Endothelial cell of umbilical vein (primary cell): ENCODE results near the gene CORO7. TPM values are rescaled to one million over a fixed set of nuclear protein-coding genes. Genes with fewer than 3 reads are reported as not detected.

Experiments used
- BruUV-seq: library from RNA; stranded (reverse); fragments of 400-500 nt; replicated peaks from 2 replicates; lab custom pipeline; 2021; lab: Mats Ljungman, UMichigan
- CTCF ChIA-PET: fragments of 300-600, 350-600 bp; sonication (Branson Sonifier 250); formaldehyde crosslinking; loops from one replicate; lab custom pipeline; 2021; ENCODE audit warnings: antibody characterized with exemption, inconsistent platforms; lab: Charles Lee
- POLR2A ChIA-PET: fragments of 300-600, 350-600 bp; sonication (Branson Sonifier 250); formaldehyde crosslinking; loops from one replicate; lab custom pipeline; 2021; ENCODE audit warnings: antibody characterized with exemption, inconsistent platforms; lab: Charles Lee
- DNase-seq: peaks from one replicate; pipeline ENCODE4 v3.0.0-alpha.2; 2011; ENCODE audit warnings: low read depth, low spot score
- FAIRE-seq: peaks from 2 replicates; lab custom pipeline; 2011; peaks lifted over from hg19 to GRCh38; lab: Jason Lieb, UNC
- H2AFZ ChIP-seq: 2 replicates; pipeline ENCODE4 v1.6.0; 2012; ENCODE audit warnings: low read depth, low read length, control low read depth, inconsistent platforms
- H3K27ac ChIP-seq: 2 replicates; pipeline ENCODE4 v1.5.1; 2011; ENCODE audit warnings: low read depth, mild to moderate bottlenecking, control low read depth, low read length, moderate library complexity; ENCODE audit not compliant: insufficient read depth
- H3K27me3 ChIP-seq, 2 experiments: 2 replicates each; pipeline versions ENCODE4 v1.6.0 to v1.6.1; 2011; ENCODE audit warnings: low read length in 2 of 2, mixed read lengths in 1 of 2; ENCODE audit not compliant: control insufficient read depth in 2 of 2, insufficient read depth in 2 of 2
- H3K36me3 ChIP-seq, 2 experiments: 2 replicates in 1 of 2; 3 replicates in 1 of 2; pipeline ENCODE4 v1.5.1; 2011; ENCODE audit warnings: low read length in 2 of 2, mild to moderate bottlenecking in 1 of 2, moderate library complexity in 1 of 2; ENCODE audit not compliant: control insufficient read depth in 2 of 2, insufficient read depth in 2 of 2; ENCODE audit errors: extremely low read depth in 1 of 2
- H3K4me1 ChIP-seq: 3 replicates; pipeline ENCODE4 v1.5.1; 2011; ENCODE audit warnings: mild to moderate bottlenecking, low read length; ENCODE audit not compliant: control insufficient read depth, insufficient read depth; ENCODE audit errors: extremely low read depth
- H3K4me2 ChIP-seq: 2 replicates; pipeline ENCODE4 v1.6.1; 2011; ENCODE audit warnings: low read length, control low read depth, mixed read lengths; ENCODE audit not compliant: insufficient read depth
- H3K4me3 ChIP-seq, 3 experiments: fragments of 200-600 bp in 1 of 3; sonication (generic), shearing (Covaris generic) in 1 of 3; replicated peaks in 1 of 3; 2 replicates each; pipeline ENCODE4 v1.5.1; 2011 to 2016; ENCODE audit warnings: control low read depth in 3 of 3, low read length in 3 of 3, mild to moderate bottlenecking in 2 of 3, inconsistent platforms in 1 of 3, low read depth in 1 of 3, moderate library complexity in 1 of 3; ENCODE audit not compliant: insufficient read depth in 1 of 3
- H3K79me2 ChIP-seq: 2 replicates; pipeline ENCODE4 v1.6.0; 2012; ENCODE audit warnings: low read length, inconsistent platforms; ENCODE audit not compliant: control insufficient read depth, insufficient read depth
- H3K9ac ChIP-seq: replicated peaks from 2 replicates; pipeline ENCODE3; 2011; ENCODE audit warnings: low read length, control low read depth; ENCODE audit not compliant: insufficient read depth; ENCODE audit errors: extremely low read depth
- H3K9me1 ChIP-seq: replicated peaks from 3 replicates; pipeline ENCODE4 v1.6.0; 2011; ENCODE audit warnings: mild to moderate bottlenecking, low read length; ENCODE audit not compliant: control insufficient read depth, insufficient read depth; ENCODE audit errors: extremely low read depth
- H3K9me3 ChIP-seq: replicated peaks from 2 replicates; pipeline ENCODE4 v1.5.1; 2012; ENCODE audit warnings: low read length, inconsistent platforms; ENCODE audit not compliant: control insufficient read depth, insufficient read depth
- H4K20me1 ChIP-seq: replicated peaks from 2 replicates; pipeline ENCODE3; 2011; ENCODE audit warnings: mild to moderate bottlenecking, low read length; ENCODE audit not compliant: control insufficient read depth, insufficient read depth; ENCODE audit errors: extremely low read depth
- EZH2 ChIP-seq: IDR thresholded peaks from 2 replicates; pipeline ENCODE4 v1.6.1; 2012; ENCODE audit warnings: borderline replicate concordance, low read depth, mild to moderate bottlenecking, moderate library complexity, low read length, inconsistent platforms; ENCODE audit not compliant: severe bottlenecking
- FOS ChIP-seq: IDR thresholded peaks from 2 replicates; pipeline ENCODE4 v1.6.1; 2011; ENCODE audit warnings: mild to moderate bottlenecking, low read length, moderate library complexity, borderline replicate concordance; ENCODE audit not compliant: insufficient read depth
- GATA2 ChIP-seq: IDR thresholded peaks from 2 replicates; pipeline ENCODE4 v1.7.0; 2011; ENCODE audit warnings: low read depth, mild to moderate bottlenecking, moderate library complexity, mixed read lengths, low read length; ENCODE audit not compliant: insufficient read length, insufficient read depth
- JUN ChIP-seq: IDR thresholded peaks from 2 replicates; pipeline ENCODE4 v1.6.1; 2011; ENCODE audit warnings: borderline replicate concordance, low read depth; ENCODE audit not compliant: insufficient read length, insufficient read depth
- MYC ChIP-seq: IDR thresholded peaks from one replicate; pipeline ENCODE4 v1.6.1; 2011; ENCODE audit warnings: mild to moderate bottlenecking, low read depth, low read length
- POLR2A ChIP-seq: IDR thresholded peaks from 2 replicates; pipeline ENCODE4 v1.6.1; 2012; ENCODE audit warnings: low read depth, mild to moderate bottlenecking, control low read depth, low read length
- POLR2AphosphoS5 ChIP-seq: IDR thresholded peaks from 2 replicates; pipeline ENCODE4 v1.6.1; 2012; ENCODE audit warnings: low read depth, mild to moderate bottlenecking, control low read depth, low read length, moderate library complexity; ENCODE audit not compliant: insufficient read depth
- dilution Hi-C: fragments of 300-500 bp; cut with MboI; formaldehyde crosslinking; loops from one replicate; pipeline ENCODE4 v1.15.0; 2019; ENCODE audit warnings: low sequenced_read_pairs; ENCODE audit not compliant: extremely low pct_ligation_motif_present
- intact Hi-C: fragments of 100-400 bp; cut with micrococcal nuclease; formaldehyde crosslinking; loops from one replicate; pipeline ENCODE4 v1.10.0; 2022
- polyA plus RNA-seq, 4 experiments: library from polyadenylated mRNA; depleted of rRNA in 3 of 4; stranded (reverse) in 3 of 4; unstranded in 1 of 4; fragments of >200 nt; gene quantifications; 2 replicates each; pipeline versions ENCODE4 v1.2.1 to v1.2.3, GENCODE V29; 2011 to 2012; ENCODE audit warnings: missing spikeins in 1 of 4
- total RNA-seq: library from RNA; stranded (reverse); gene quantifications from 2 replicates; pipeline ENCODE4 v1.2.3, GENCODE V29; 2021
- TF ChIP-seq, protein P1 (sequence below), 2 donors: IDR thresholded peaks; 1 replicate in 1 of 2; 2 replicates in 1 of 2; pipeline ENCODE4 v1.5.1; 2011; ENCODE audit warnings: low read length in 2 of 2, mild to moderate bottlenecking in 2 of 2, moderate library complexity in 2 of 2, control low read depth in 1 of 2, inconsistent platforms in 1 of 2, low read depth in 1 of 2; ENCODE audit not compliant: insufficient read depth in 1 of 2; ENCODE audit errors: extremely low read depth in 1 of 2
- TF ChIP-seq, protein P2 (sequence below): IDR thresholded peaks from 2 replicates; pipeline ENCODE4 v1.6.1; 2011; ENCODE audit not compliant: insufficient read depth, insufficient read length

The CORO7 gene
- total and polyA plus RNA-seq, 2 donors (not counting 3 experiments of a cell fraction or from before 2014, with no cell fraction given) = 42.5 to 72.3 TPM

DNA sequence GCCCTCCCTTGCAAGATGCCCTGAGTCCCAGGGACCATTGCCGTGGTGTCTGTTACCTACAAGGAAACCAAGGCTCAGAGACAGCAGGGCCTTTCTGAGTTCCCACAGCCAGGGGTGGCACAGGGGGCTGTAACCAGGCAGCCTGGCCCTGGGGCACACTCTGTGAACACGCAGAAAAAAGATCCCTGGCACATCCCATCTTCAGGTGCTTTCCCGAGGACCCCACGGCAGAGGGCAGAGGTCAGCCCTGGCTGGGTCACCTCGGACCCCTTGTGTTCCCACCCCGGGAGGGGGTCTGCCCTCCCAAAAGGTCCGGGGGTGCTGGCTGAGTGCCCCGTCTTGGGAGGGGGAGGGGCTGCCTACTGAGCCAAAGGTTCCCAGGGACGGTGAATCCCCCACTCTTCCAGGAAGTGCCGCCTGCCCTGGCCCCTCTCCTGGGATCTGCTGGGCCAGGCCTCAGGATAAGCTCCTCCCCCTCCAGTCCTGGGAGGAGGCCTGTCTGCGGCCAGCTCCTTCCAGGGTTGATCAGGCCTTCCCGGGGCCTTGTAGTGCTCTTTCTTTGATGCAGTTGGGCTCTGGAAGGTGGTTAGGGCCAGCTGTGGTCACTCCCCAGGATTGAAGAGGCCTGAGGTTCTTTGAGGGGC, 92.4 kb downstream of the CORO7 start:
- Histone ChIP-seq H3K4me1 (peaks cover 30% of the 10 kb centered on the region), H3K36me3 (no peaks in the 10 kb centered on the region), H3K4me2 (no peak overlapping the region), H2AFZ (no peak overlapping the region), H3K9ac (no peak overlapping the region), H3K27ac (no peak overlapping the region), H3K9me3 (no peaks in the 10 kb centered on the region), H4K20me1 (no peaks in the 10 kb centered on the region), H3K27me3 (no peaks in the 10 kb centered on the region), H3K79me2 (peaks cover 55% of the 10 kb centered on the region), H3K9me1 (no peaks in the 10 kb centered on the region), H3K4me3 (no peak overlapping the region)
- DNase-seq (no peak), FAIRE-seq (no peak)
- intact Hi-C loops (loop anchor here (1.0 kb wide), 1 partner anchor 8 kb away; the partner anchor contains the start of gene GLIS2), dilution Hi-C loops (no loop called here)
- no TSS peak for BruUV-seq
- TF ChIP-seq POLR2AphosphoS5 = no peak
- TF ChIP-seq EZH2 = no peak
- TF ChIP-seq, protein P1, sequence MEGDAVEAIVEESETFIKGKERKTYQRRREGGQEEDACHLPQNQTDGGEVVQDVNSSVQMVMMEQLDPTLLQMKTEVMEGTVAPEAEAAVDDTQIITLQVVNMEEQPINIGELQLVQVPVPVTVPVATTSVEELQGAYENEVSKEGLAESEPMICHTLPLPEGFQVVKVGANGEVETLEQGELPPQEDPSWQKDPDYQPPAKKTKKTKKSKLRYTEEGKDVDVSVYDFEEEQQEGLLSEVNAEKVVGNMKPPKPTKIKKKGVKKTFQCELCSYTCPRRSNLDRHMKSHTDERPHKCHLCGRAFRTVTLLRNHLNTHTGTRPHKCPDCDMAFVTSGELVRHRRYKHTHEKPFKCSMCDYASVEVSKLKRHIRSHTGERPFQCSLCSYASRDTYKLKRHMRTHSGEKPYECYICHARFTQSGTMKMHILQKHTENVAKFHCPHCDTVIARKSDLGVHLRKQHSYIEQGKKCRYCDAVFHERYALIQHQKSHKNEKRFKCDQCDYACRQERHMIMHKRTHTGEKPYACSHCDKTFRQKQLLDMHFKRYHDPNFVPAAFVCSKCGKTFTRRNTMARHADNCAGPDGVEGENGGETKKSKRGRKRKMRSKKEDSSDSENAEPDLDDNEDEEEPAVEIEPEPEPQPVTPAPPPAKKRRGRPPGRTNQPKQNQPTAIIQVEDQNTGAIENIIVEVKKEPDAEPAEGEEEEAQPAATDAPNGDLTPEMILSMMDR (IDR thresholded peaks at IDR 0.05; ENCODE audit: extremely low read depth in 1 of 2, insufficient read depth in 1 of 2, low read depth in 1 of 2, low read length in 2 of 2) = no peak
- TF ChIP-seq POLR2A = no peak
- no peak for TF ChIP-seq GATA2
- no peak for TF ChIP-seq JUN
- no peak for TF ChIP-seq MYC
- TF ChIP-seq FOS = no peak
- TF ChIP-seq, protein P2, sequence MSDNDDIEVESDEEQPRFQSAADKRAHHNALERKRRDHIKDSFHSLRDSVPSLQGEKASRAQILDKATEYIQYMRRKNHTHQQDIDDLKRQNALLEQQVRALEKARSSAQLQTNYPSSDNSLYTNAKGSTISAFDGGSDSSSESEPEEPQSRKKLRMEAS = no peak
- CTCF ChIA-PET = interaction anchor here (1.0 to 4.0 kb wide), 8 partner anchors 9 to 341 kb away, joined by 3 to 35 read pairs (median 5); no protein-coding TSS in a partner anchor
- POLR2A ChIA-PET = interaction anchor here (0.6 kb wide), 1 partner anchor 25 kb away, joined by 3 read pairs; no protein-coding TSS in a partner anchor
